ENCODE results near the gene RBBP7. TPM values are rescaled to one million over a fixed set of nuclear protein-coding genes. Genes with fewer than 3 reads are reported as not detected.

The RBBP7 gene
- total and polyA plus RNA-seq, 2 of the 13 experiments (the other 11 are each of a cell fraction or from before 2014, with no cell fraction given): 89.5 to 145 TPM

DNA sequence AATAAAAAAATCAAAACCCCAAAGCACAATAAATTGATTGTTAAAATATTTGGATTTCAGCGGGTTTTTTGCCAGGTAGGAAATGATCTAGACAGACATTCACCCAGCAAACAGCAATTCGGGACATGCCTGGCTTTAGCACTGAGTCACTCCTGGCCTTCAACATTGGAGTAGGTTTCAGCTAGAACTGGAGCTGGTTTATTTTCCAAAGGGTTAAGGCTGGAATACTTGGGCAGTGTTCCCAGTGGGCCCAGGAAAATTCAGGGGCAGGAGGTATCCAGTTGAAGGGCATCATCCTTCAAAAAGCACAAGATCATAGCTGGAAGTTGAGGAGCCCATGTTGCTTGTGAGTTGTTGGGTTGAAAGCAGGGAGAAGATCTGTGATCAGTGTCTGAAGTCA lies 42.9 kb downstream of the RBBP7 start:
- no peaks in the 10 kb centered on the region for H3K79me2 ChIP-seq (ENCODE audit: insufficient read depth, low read length)
- H3K9ac ChIP-seq (ENCODE audit: insufficient read depth, low read depth, low read length): no peak overlapping the region
- intact Hi-C loops (cut with micrococcal nuclease; ENCODE audit: unreplicated experiment): loop anchor here (2.0 to 5.0 kb wide), 2 partner anchors 45 to 66 kb away; partner anchors contain the start of gene RBBP7
- H3K4me1 ChIP-seq (ENCODE audit: insufficient read depth, low read length): peaks cover 20% of the 10 kb centered on the region
- no peak overlapping the region for H3K4me3 ChIP-seq (replicated peaks in 1 of 3; ENCODE audit: insufficient read depth in 1 of 3, low read depth in 2 of 3, low read length in 3 of 3)
- H4K20me1 ChIP-seq (ENCODE audit: insufficient read depth, low read length): no peaks in the 10 kb centered on the region
- POLR2A ChIA-PET: no interaction called here
- no peaks in the 10 kb centered on the region for H3K27me3 ChIP-seq (ENCODE audit: control insufficient read depth in 1 of 2, insufficient read depth in 2 of 2, low read length in 2 of 2)
- no peaks in the 10 kb centered on the region for H3K9me3 ChIP-seq (ENCODE audit: low read length)
- H3K36me3 ChIP-seq (replicated peaks in 1 of 2; ENCODE audit: control insufficient read depth in 1 of 2, insufficient read depth in 2 of 2, low read length in 2 of 2): peaks cover 5 to 22% of the 10 kb centered on the region in 2 experiments; a peak in 3 of 5 replicates
- no peak overlapping the region for H3K27ac ChIP-seq (ENCODE audit: extremely low read length, insufficient read depth, low read length)
- in situ Hi-C loops (cut with HindIII; ENCODE audit: extremely low pct_ligation_motif_present, low pct_unique_long_range_greater_than_20kb): loop anchor here (10.0 kb wide), 1 partner anchor 218 kb away; no protein-coding TSS in a partner anchor
- no peak for FAIRE-seq
- H3K4me2 ChIP-seq (ENCODE audit: low read depth, low read length): no peak overlapping the region
- no peak for DNase-seq (ENCODE audit: low spot score)
- no TSS peak for BruUV-seq (replicated peaks)
- CTCF ChIA-PET (ENCODE audit: low intra/inter-chr PET ratio, low total read pairs): no interaction called here
- no peak for ATAC-seq
- no peak for TF ChIP-seq ZNF766 (CRISPR knock-in tag; IDR thresholded peaks at IDR 0.05; ENCODE audit: borderline replicate concordance)
- no peak for TF ChIP-seq ZNF326 (CRISPR knock-in tag; IDR thresholded peaks at IDR 0.05; ENCODE audit: borderline replicate concordance)
- TF ChIP-seq ZBTB42 (CRISPR knock-in tag; IDR thresholded peaks at IDR 0.05): no peak
- TF ChIP-seq, protein P1, sequence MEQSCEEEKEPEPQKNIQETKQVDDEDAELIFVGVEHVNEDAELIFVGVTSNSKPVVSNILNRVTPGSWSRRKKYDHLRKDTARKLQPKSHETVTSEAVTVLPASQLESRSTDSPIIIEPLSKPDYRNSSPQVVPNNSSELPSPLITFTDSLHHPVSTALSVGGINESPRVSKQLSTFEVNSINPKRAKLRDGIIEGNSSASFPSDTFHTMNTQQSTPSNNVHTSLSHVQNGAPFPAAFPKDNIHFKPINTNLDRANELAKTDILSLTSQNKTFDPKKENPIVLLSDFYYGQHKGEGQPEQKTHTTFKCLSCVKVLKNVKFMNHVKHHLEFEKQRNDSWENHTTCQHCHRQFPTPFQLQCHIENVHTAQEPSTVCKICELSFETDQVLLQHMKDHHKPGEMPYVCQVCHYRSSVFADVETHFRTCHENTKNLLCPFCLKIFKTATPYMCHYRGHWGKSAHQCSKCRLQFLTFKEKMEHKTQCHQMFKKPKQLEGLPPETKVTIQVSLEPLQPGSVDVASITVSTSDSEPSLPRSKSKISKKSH (CRISPR knock-in tag; IDR thresholded peaks at IDR 0.05; ENCODE audit: borderline replicate concordance): no peak
- no peak for TF ChIP-seq ZNF251 (CRISPR knock-in tag; IDR thresholded peaks at IDR 0.05)
- TF ChIP-seq, protein P2, sequence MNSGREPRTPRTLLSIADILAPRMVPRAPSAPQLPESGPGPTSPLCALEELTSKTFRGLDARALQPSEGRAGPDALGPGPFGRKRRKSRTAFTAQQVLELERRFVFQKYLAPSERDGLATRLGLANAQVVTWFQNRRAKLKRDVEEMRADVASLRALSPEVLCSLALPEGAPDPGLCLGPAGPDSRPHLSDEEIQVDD (CRISPR knock-in tag; IDR thresholded peaks at IDR 0.05; ENCODE audit: borderline replicate concordance): no peak
- TF ChIP-seq SNAPC2 (CRISPR knock-in tag; IDR thresholded peaks at IDR 0.05): no peak
- TF ChIP-seq SAFB2 (CRISPR knock-in tag; IDR thresholded peaks at IDR 0.05; ENCODE audit: borderline replicate concordance, low read depth): no peak
- TF ChIP-seq FOXO1 (CRISPR knock-in tag; IDR thresholded peaks at IDR 0.05): no peak
- no peak for TF ChIP-seq ZNF253 (CRISPR knock-in tag; IDR thresholded peaks at IDR 0.05; ENCODE audit: borderline replicate concordance)
- TF ChIP-seq IKZF4 (CRISPR knock-in tag; IDR thresholded peaks at IDR 0.05; ENCODE audit: borderline replicate concordance, low read depth, not compliant biosample characterization): no peak
- no peak for TF ChIP-seq ZNF232 (CRISPR knock-in tag; IDR thresholded peaks at IDR 0.05; ENCODE audit: borderline replicate concordance)
- no peak for TF ChIP-seq ZKSCAN1 (IDR thresholded peaks at IDR 0.05; ENCODE audit: low read length)
- WGBS (ENCODE audit: low lambda C conversion rate): 100% methylated on average over 1 of the region's 2 CpGs
- H2AFZ ChIP-seq (ENCODE audit: low read length): no peak overlapping the region

All from HepG2 (cell line).